SU-DHL-6 (cell line): ENCODE measurements around the gene DEPDC4.
A peak's percentile ranks its signal among the peaks of the same experiment; 100 is the strongest.
"Not testable (repeated sequence)": the region's sequence is repeated elsewhere in the genome, so short reads cannot be mapped to it uniquely, and the experiment has no call there.

Experiments
- H2AFZ ChIP-seq: fragments of 200-600 bp; sonication (generic); 2 replicates; pipeline ENCODE4 v1.6.1; 2014; ENCODE audit warnings: low read depth, mild to moderate bottlenecking, moderate library complexity, mixed read lengths, antibody characterized with exemption, low read length; ENCODE audit not compliant: severe bottlenecking
- H3F3A ChIP-seq: fragments of 200-600 bp; shearing (Covaris generic); 2 replicates; pipeline ENCODE4 v1.6.0; 2016; ENCODE audit warnings: antibody characterized with exemption, mild to moderate bottlenecking; ENCODE audit not compliant: insufficient read depth
- H3K27ac ChIP-seq: fragments of 200-600 bp; sonication (generic); 2 replicates; pipeline ENCODE4 v1.5.1; 2016; ENCODE audit warnings: low read depth, mild to moderate bottlenecking, low read length, moderate library complexity, mixed read lengths
- H3K27me3 ChIP-seq: fragments of 200-600 bp; sonication (generic), shearing (Covaris generic); 2 replicates; pipeline ENCODE4 v1.6.0; 2014; ENCODE audit warnings: mild to moderate bottlenecking, low read length
- H3K36me3 ChIP-seq: fragments of 200-600 bp; sonication (generic); 2 replicates; pipeline ENCODE4 v1.6.1; 2014; ENCODE audit warnings: mild to moderate bottlenecking, low read length, mixed read lengths
- H3K4me2 ChIP-seq: fragments of 300-600, 200-600 bp; shearing (Covaris generic), sonication (generic); 2 replicates; pipeline ENCODE4 v1.6.0; 2014; ENCODE audit warnings: low read length, low read depth, mild to moderate bottlenecking; ENCODE audit not compliant: poor library complexity, severe bottlenecking
- H3K4me3 ChIP-seq: fragments of 200-600 bp; sonication (generic); 2 replicates; pipeline ENCODE4 v1.5.1; 2014; ENCODE audit warnings: antibody characterized with exemption, low read length, mild to moderate bottlenecking, mixed read lengths; ENCODE audit not compliant: insufficient read depth, poor library complexity, severe bottlenecking
- H3K79me2 ChIP-seq: fragments of 200-600 bp; sonication (generic); 2 replicates; pipeline ENCODE4 v1.6.1; 2014; ENCODE audit warnings: mild to moderate bottlenecking, low read length, moderate library complexity; ENCODE audit not compliant: insufficient read depth
- H3K9ac ChIP-seq: fragments of 200-600 bp; sonication (generic); 2 replicates; pipeline ENCODE4 v1.7.0; 2014; ENCODE audit warnings: mild to moderate bottlenecking, low read length
- H3K9me2 ChIP-seq: fragments of 200-600 bp; sonication (generic); replicated peaks from 2 replicates; pipeline ENCODE4 v1.6.1; 2014; ENCODE audit warnings: low read length; ENCODE audit not compliant: insufficient read depth
- H3K9me3 ChIP-seq: fragments of 200-600 bp; sonication (generic); 2 replicates; pipeline ENCODE4 v1.6.1; 2014; ENCODE audit warnings: low read length, mixed read lengths; ENCODE audit not compliant: insufficient read depth
- H4K20me1 ChIP-seq: fragments of 200-600 bp; sonication (generic); 2 replicates; pipeline ENCODE4 v1.6.1; 2014; ENCODE audit warnings: low read depth, mild to moderate bottlenecking, antibody characterized with exemption, low read length, moderate library complexity, mixed read lengths
- CTCF ChIP-seq: fragments of 200-600 bp; sonication (generic); IDR thresholded peaks from one replicate; pipeline ENCODE4 v1.5.1; 2017; ENCODE audit warnings: antibody characterized with exemption, mild to moderate bottlenecking, low read length, moderate library complexity; ENCODE audit not compliant: insufficient read depth, poor library complexity, severe bottlenecking
- EZH2phosphoT487 ChIP-seq: fragments of 200-600 bp; sonication (generic), shearing (Covaris generic); conservative IDR thresholded peaks from 2 replicates; pipeline ENCODE4 v1.6.1; 2018; ENCODE audit warnings: mild to moderate bottlenecking, antibody characterized with exemption, low read length, moderate library complexity, mixed read lengths

Gene DEPDC4

DNA sequence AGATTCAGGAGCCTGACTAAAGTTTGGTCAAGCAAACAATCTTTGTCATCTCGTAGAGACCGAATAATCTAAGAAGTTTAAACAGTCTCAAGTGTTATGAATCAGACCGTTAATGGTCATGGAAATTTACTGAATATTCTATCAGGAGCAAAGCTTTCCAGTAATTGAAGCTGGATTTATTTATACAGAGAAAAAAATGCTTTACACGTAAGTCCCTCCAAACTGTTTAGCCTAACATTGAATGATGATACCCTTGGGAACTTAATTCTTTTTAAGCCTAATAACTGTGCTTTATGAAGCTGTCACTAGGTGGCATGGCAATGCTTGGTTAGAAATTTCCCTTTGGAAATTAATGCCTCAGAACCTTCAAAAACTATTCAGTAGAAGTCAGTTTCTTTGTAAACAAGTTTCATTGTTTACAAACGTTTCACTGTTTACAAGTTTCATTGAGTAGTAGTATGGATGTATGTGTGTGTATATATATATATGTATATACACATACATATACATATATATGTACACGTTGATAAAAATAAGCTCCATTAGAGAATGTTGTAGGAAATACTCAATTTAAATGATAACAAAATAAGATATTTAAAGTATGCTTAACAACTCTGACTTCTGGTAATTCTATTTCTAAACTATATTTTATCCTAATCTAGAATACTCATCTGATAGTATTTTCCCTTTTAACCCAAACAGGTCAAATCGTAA is 32.1 kb downstream of the DEPDC4 start:
- Histone ChIP-seq H3K9me3 (no peaks in the 10 kb centered on the region), H3F3A (no peaks in the 10 kb centered on the region), H3K4me2 (no peak overlapping the region), H4K20me1 (no peaks in the 10 kb centered on the region), H3K27me3 (no peaks in the 10 kb centered on the region), H3K9me2 (no peaks in the 10 kb centered on the region), H3K9ac (no peak overlapping the region), H3K27ac (no peak overlapping the region), H3K36me3 (no peaks in the 10 kb centered on the region), H3K79me2 (no peaks in the 10 kb centered on the region), H2AFZ (no peak overlapping the region), H3K4me3 (no peak overlapping the region)
- peak; percentile 62 for TF ChIP-seq CTCF
- no peak for TF ChIP-seq EZH2phosphoT487

GRCh38 chr12:100234166-100234565 is 32.7 kb downstream of the DEPDC4 start:
- Histone ChIP-seq H4K20me1 (no peaks in the 10 kb centered on the region), H3K36me3 (no peaks in the 10 kb centered on the region), H3K4me3 (no peak overlapping the region), H3K27ac (no peak overlapping the region), H3K9me3 (no peaks in the 10 kb centered on the region), H3K79me2 (no peaks in the 10 kb centered on the region), H3F3A (no peaks in the 10 kb centered on the region), H3K9ac (no peak overlapping the region), H3K4me2 (no peak overlapping the region), H3K27me3 (no peaks in the 10 kb centered on the region), H2AFZ (no peak overlapping the region), H3K9me2 (no peaks in the 10 kb centered on the region)
- TF ChIP-seq CTCF (no peak), EZH2phosphoT487 (no peak)

DNA sequence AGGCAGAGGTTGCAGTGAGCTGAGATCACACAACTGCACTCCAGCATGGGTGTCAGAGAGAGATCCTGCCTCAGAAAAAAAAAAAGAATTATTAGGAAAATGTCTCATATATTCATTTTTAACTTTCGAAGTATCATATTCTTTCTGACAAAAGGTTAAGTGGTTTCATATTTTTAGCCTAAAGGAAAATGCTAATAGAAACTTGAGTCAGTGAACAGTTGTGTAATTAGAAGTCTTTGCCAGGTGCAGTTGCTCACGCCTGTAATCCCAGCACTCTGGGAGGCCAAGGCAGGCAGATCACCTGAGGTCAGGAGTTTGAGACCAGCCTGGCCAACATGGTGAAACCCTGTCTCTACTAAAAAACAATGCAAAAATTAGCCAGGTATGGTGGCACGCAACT is 35.0 kb downstream of the DEPDC4 start:
- not testable (repeated sequence) for H3K9me2 ChIP-seq, H3K9me3 ChIP-seq, H3K79me2 ChIP-seq, H3K27ac ChIP-seq, H3K27me3 ChIP-seq, H4K20me1 ChIP-seq, H3K4me2 ChIP-seq, H3K4me3 ChIP-seq, H3K36me3 ChIP-seq, H2AFZ ChIP-seq, H3K9ac ChIP-seq, H3F3A ChIP-seq

DNA sequence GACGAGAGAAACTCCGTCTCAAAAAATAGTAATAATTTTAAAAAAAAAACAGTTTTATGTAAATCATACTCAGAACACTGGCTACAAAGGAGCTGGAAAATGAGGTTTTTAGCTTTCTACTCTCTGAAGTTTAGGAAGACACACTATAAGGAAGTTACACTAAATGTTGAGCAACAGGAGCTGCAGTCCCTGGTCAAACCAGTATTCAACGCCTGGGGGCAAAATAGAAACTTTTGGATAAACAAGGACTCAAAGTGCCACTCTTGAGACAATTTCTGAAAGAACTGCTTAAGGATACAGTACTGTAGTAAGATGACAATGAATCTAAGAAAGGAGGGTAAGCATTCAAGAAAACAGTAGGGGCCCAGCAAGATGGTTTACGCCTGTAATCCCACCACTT is 37.0 kb downstream of the DEPDC4 start:
- Histone ChIP-seq H3K36me3 (no peaks in the 10 kb centered on the region), H3K79me2 (no peaks in the 10 kb centered on the region), H3K27ac (no peak overlapping the region), H3K4me3 (no peak overlapping the region), H3K9ac (no peak overlapping the region), H3F3A (no peaks in the 10 kb centered on the region), H2AFZ (no peak overlapping the region), H3K9me2 (no peaks in the 10 kb centered on the region), H3K9me3 (no peaks in the 10 kb centered on the region), H4K20me1 (no peaks in the 10 kb centered on the region), H3K4me2 (no peak overlapping the region), H3K27me3 (no peaks in the 10 kb centered on the region)
- no peak for TF ChIP-seq CTCF
- TF ChIP-seq EZH2phosphoT487: no peak
